H1 (cell line): ENCODE results near the gene USP38. TPM values are rescaled to one million over a fixed set of nuclear protein-coding genes. Genes with fewer than 3 reads are reported as not detected.

ENCODE experiments used
- CTCF ChIA-PET: fragments of 300-600 bp; sonication (Branson Sonifier 250); formaldehyde crosslinking; loops from one replicate; lab custom pipeline; 2021; ENCODE audit not compliant: partially characterized antibody; lab: Charles Lee
- POLR2A ChIA-PET: fragments of 300-600 bp; sonication (Branson Sonifier 250); formaldehyde crosslinking; loops from one replicate; lab custom pipeline; 2021; ENCODE audit warnings: inconsistent platforms; ENCODE audit not compliant: partially characterized antibody; lab: Charles Lee
- DNase-seq, 2 experiments: peaks; one replicate each; pipeline versions ENCODE4 v3.0.0 to v3.0.0-alpha.2; 2010 to 2022; ENCODE audit warnings: low spot score in 2 of 2, low read depth in 1 of 2, mixed read lengths in 1 of 2
- FAIRE-seq: peaks from 2 replicates; lab custom pipeline; 2011; peaks lifted over from hg19 to GRCh38; lab: Jason Lieb, UNC
- H2AFZ ChIP-seq: 2 replicates; pipeline ENCODE4 v1.8.1; 2012; ENCODE audit warnings: low read length, inconsistent platforms
- H2AK5ac ChIP-seq: 2 replicates; pipeline ENCODE4 v1.6.1; 2013; ENCODE audit warnings: low read depth, low read length
- H2BK120ac ChIP-seq: replicated peaks from 2 replicates; pipeline ENCODE3; 2013; ENCODE audit warnings: low read depth, low read length, inconsistent platforms
- H2BK12ac ChIP-seq: 2 replicates; pipeline ENCODE4 v1.6.1; 2013; ENCODE audit warnings: low read depth, low read length
- H2BK15ac ChIP-seq: 2 replicates; pipeline ENCODE4 v1.6.1; 2013; ENCODE audit warnings: low read length
- H2BK20ac ChIP-seq: 2 replicates; pipeline ENCODE4 v1.6.1; 2013; ENCODE audit warnings: low read length
- H2BK5ac ChIP-seq: 2 replicates; pipeline ENCODE4 v1.6.1; 2013; ENCODE audit warnings: low read depth, low read length
- H3K14ac ChIP-seq: 2 replicates; pipeline ENCODE4 v1.6.1; 2013; ENCODE audit warnings: inconsistent platforms; ENCODE audit not compliant: insufficient read length
- H3K18ac ChIP-seq: 2 replicates; pipeline ENCODE4 v1.6.1; 2013; ENCODE audit warnings: low read length; ENCODE audit errors: extremely low read depth
- H3K23ac ChIP-seq: 2 replicates; pipeline ENCODE4 v1.6.1; 2013; ENCODE audit warnings: inconsistent platforms; ENCODE audit not compliant: insufficient read length
- H3K23me2 ChIP-seq: 2 replicates; pipeline ENCODE4 v1.6.1; 2013; ENCODE audit warnings: low read depth, low read length
- H3K27ac ChIP-seq: 2 replicates; pipeline ENCODE4 v1.6.1; 2011; ENCODE audit warnings: low read depth, low read length, inconsistent platforms
- H3K27me3 ChIP-seq, 4 experiments: replicated peaks in 1 of 4; 1 replicate in 1 of 4; 2 replicates in 3 of 4; pipeline versions ENCODE4 v1.6.1 to v1.8.1; 2011 to 2013; ENCODE audit warnings: low read length in 3 of 4, mild to moderate bottlenecking in 3 of 4, inconsistent platforms in 2 of 4, mixed read lengths in 2 of 4, moderate library complexity in 1 of 4; ENCODE audit not compliant: control insufficient read depth in 3 of 4, insufficient read depth in 3 of 4; ENCODE audit errors: extremely low read depth in 1 of 4
- H3K36me3 ChIP-seq, 4 experiments: 2 replicates each; pipeline versions ENCODE4 v1.6.1 to v1.8.1; 2011 to 2013; ENCODE audit warnings: mild to moderate bottlenecking in 4 of 4, low read length in 3 of 4, moderate library complexity in 2 of 4, control low read depth in 1 of 4, inconsistent platforms in 1 of 4; ENCODE audit not compliant: insufficient read depth in 4 of 4, control insufficient read depth in 2 of 4
- H3K4ac ChIP-seq: replicated peaks from 2 replicates; pipeline ENCODE3; 2013; ENCODE audit warnings: low read length, low read depth, mixed read lengths, inconsistent platforms; ENCODE audit not compliant: insufficient read length
- H3K4me1 ChIP-seq, 4 experiments: replicated peaks in 1 of 4; 1 replicate in 1 of 4; 2 replicates in 3 of 4; pipeline versions ENCODE4 v1.6.1 to v1.8.1; 2011 to 2013; ENCODE audit warnings: low read length in 3 of 4, inconsistent platforms in 2 of 4, mixed read lengths in 1 of 4; ENCODE audit not compliant: insufficient read depth in 4 of 4, control insufficient read depth in 3 of 4
- H3K4me2 ChIP-seq, 2 experiments: 2 replicates each; pipeline versions ENCODE4 v1.6.1 to v1.8.1; 2011 to 2013; ENCODE audit warnings: low read depth in 2 of 2, low read length in 2 of 2, control low read depth in 1 of 2, inconsistent platforms in 1 of 2, mild to moderate bottlenecking in 1 of 2; ENCODE audit not compliant: insufficient read depth in 1 of 2
- H3K4me3 ChIP-seq, 4 experiments: fragments of 200-600, 300-600 bp in 1 of 4; sonication (generic), shearing (Covaris generic), sonication (Bioruptor Twin) in 1 of 4; 2 replicates each; pipeline versions ENCODE4 v1.5.1 to v1.8.1; 2011 to 2016; ENCODE audit warnings: low read length in 4 of 4, low read depth in 3 of 4, control low read depth in 2 of 4, inconsistent platforms in 2 of 4, mild to moderate bottlenecking in 2 of 4, mixed read lengths in 1 of 4, moderate library complexity in 1 of 4; ENCODE audit not compliant: insufficient read depth in 2 of 4; ENCODE audit errors: extremely low read depth in 1 of 4
- H3K56ac ChIP-seq: replicated peaks from 2 replicates; pipeline ENCODE3; 2013; ENCODE audit warnings: low read depth, mild to moderate bottlenecking, mixed read lengths, low read length, inconsistent platforms; ENCODE audit not compliant: insufficient read length
- H3K79me1 ChIP-seq: 2 replicates; pipeline ENCODE4 v1.6.1; 2013; ENCODE audit warnings: low read depth, low read length, control low read depth
- H3K79me2 ChIP-seq, 2 experiments: 2 replicates each; pipeline versions ENCODE4 v1.6.1 to v1.8.1; 2012 to 2013; ENCODE audit warnings: low read length in 2 of 2, mild to moderate bottlenecking in 2 of 2, inconsistent platforms in 1 of 2; ENCODE audit not compliant: insufficient read depth in 2 of 2, control insufficient read depth in 1 of 2
- H3K9ac ChIP-seq, 4 experiments: replicated peaks in 1 of 4; 1 replicate in 1 of 4; 2 replicates in 3 of 4; pipeline versions ENCODE4 v1.6.1 to v1.8.1; 2011 to 2013; ENCODE audit warnings: low read depth in 3 of 4, low read length in 3 of 4, control low read depth in 2 of 4, mild to moderate bottlenecking in 2 of 4, moderate library complexity in 2 of 4, inconsistent platforms in 1 of 4; ENCODE audit errors: extremely low read depth in 1 of 4
- H3K9me3 ChIP-seq, 2 experiments: 2 replicates each; pipeline versions ENCODE4 v1.6.1 to v1.8.1; 2012 to 2013; ENCODE audit warnings: mild to moderate bottlenecking in 2 of 2, moderate library complexity in 2 of 2, control low read depth in 1 of 2, inconsistent platforms in 1 of 2, low read depth in 1 of 2, low read length in 1 of 2, mixed read lengths in 1 of 2; ENCODE audit not compliant: insufficient read depth in 2 of 2
- H4K20me1 ChIP-seq, 2 experiments: replicated peaks in 1 of 2; 2 replicates each; pipeline versions ENCODE3 to v1.8.1; 2011 to 2013; ENCODE audit warnings: inconsistent platforms in 2 of 2, low read length in 2 of 2, mild to moderate bottlenecking in 1 of 2; ENCODE audit not compliant: insufficient read depth in 2 of 2, control insufficient read depth in 1 of 2
- H4K5ac ChIP-seq: 2 replicates; pipeline ENCODE4 v1.6.1; 2013; ENCODE audit warnings: low read length, low read depth, mixed read lengths, inconsistent platforms; ENCODE audit not compliant: insufficient read length
- H4K8ac ChIP-seq: 2 replicates; pipeline ENCODE4 v1.8.0; 2013; ENCODE audit warnings: mild to moderate bottlenecking, moderate library complexity, low read length, inconsistent platforms; ENCODE audit not compliant: insufficient read depth; ENCODE audit errors: extremely low read depth
- H4K91ac ChIP-seq: replicated peaks from 2 replicates; pipeline ENCODE3; 2013; ENCODE audit warnings: low read length, mixed read lengths, inconsistent platforms; ENCODE audit not compliant: insufficient read length
- NRF1 ChIP-seq: IDR thresholded peaks from 2 replicates; pipeline ENCODE4 v1.6.1; 2011; ENCODE audit warnings: mild to moderate bottlenecking, low read depth, low read length, improper control_type of control experiment
- ZNF274 ChIP-seq: IDR thresholded peaks from 2 replicates; pipeline ENCODE4 v1.7.0; 2012; ENCODE audit warnings: low read length, borderline replicate concordance; ENCODE audit errors: extremely low read depth
- WGBS, 2 experiments: shearing (Covaris generic) in 1 of 2; methylation state at CpG; one replicate each; pipeline versions ENCODE4 v1.1.6 to v1.1.7; 2013 to 2015; ENCODE audit warnings: low lambda C conversion rate in 2 of 2, mixed read lengths in 2 of 2, inconsistent platforms in 1 of 2, low coverage in 1 of 2, missing lambda C conversion rate in 1 of 2; ENCODE audit not compliant: insufficient replicate concordance in 2 of 2, insufficient coverage in 1 of 2, insufficient read length in 1 of 2; ENCODE audit errors: extremely low coverage in 1 of 2, missing lambda C conversion rate in 1 of 2; 5-methylcytosine and 5-hydroxymethylcytosine counted together
- polyA plus RNA-seq, 7 experiments: library from polyadenylated mRNA; depleted of rRNA in 3 of 7; stranded (reverse) in 5 of 7; unstranded in 2 of 7; fragments of >200 nt in 5 of 7; fragments of 200-250 nt in 2 of 7; gene quantifications; 1 replicate in 5 of 7; 2 replicates in 1 of 7; 4 replicates in 1 of 7; pipeline versions ENCODE4 v1.2.1 to v1.2.3, GENCODE V29; 2011 to 2013; ENCODE audit warnings: missing spikeins in 2 of 7, mixed read lengths in 2 of 7
- total RNA-seq: library from RNA; stranded (reverse); fragmentation: NEBNext Ultra II Directional; extraction: Animal tissue kit (Norgen Biotek cat#: 25700); gene quantifications from 2 replicates; pipeline ENCODE4 v1.2.1, GENCODE V29; 2021

USP38 gene
- total and polyA plus RNA-seq, 2 of the 8 experiments (the other 6 are each of a cell fraction or from before 2014, with no cell fraction given), result 3.2 to 10.5 TPM

DNA sequence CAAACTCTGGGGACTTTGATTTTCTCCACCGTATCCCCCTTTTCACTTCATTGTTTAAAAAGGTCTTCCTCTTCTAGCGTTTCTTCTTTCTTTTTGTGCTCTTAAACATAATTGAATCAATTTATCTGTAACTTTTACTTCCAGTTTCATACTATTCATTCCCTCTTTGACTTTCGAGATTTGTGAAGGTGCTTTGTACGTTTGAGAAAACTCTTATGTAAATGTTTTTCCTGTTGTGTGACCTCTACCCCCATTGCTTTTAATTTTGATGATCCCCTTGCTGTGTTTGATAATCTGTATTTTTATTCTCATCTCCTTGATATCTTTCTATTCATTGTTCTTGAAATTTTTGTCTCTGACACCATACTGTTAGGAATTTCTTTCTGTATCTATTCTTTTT lies 4.8 kb downstream of the USP38 start:
- no peak overlapping the region for H2BK5ac ChIP-seq
- no peak overlapping the region for H3K14ac ChIP-seq
- H3K79me1 ChIP-seq, result 0 out of 2 replicates have a peak, but pooled peaks cover 6% of the 10 kb centered on the region
- H3K4me1 ChIP-seq, result no peaks in the 10 kb centered on the region; a peak in 1 of 7 replicates
- no peak overlapping the region for H3K4me3 ChIP-seq
- H4K5ac ChIP-seq, result no peak overlapping the region
- DNase-seq (no peak), FAIRE-seq (no peak)
- peaks cover 2 to 32% (median 3%) of the 10 kb centered on the region in 4 experiments; a peak in 5 of 8 replicates for H3K36me3 ChIP-seq
- H4K91ac ChIP-seq, result no peak overlapping the region
- H3K9ac ChIP-seq, result no peak overlapping the region
- no peak overlapping the region for H3K23ac ChIP-seq
- no peaks in the 10 kb centered on the region for H3K27me3 ChIP-seq
- no peak overlapping the region for H3K4me2 ChIP-seq
- H3K23me2 ChIP-seq, result peaks cover 10% of the 10 kb centered on the region
- TF ChIP-seq ZNF274, result no peak
- no peak for TF ChIP-seq NRF1
- H2BK12ac ChIP-seq, result no peak overlapping the region
- no peaks in the 10 kb centered on the region for H3K9me3 ChIP-seq
- peaks cover 6 to 66% of the 10 kb centered on the region in 2 experiments; a peak in 2 of 4 replicates for H3K79me2 ChIP-seq
- H2BK120ac ChIP-seq, result no peak overlapping the region
- no peak overlapping the region for H4K8ac ChIP-seq
- CTCF ChIA-PET, result no interaction called here
- H2BK20ac ChIP-seq, result no peak overlapping the region
- 78% methylated on average over 4 of the region's 4 CpGs; no CpG with 5 or more reads in 1 of the 2 experiments for WGBS, 2 experiments
- H2AFZ ChIP-seq, result no peak overlapping the region
- H3K4ac ChIP-seq, result no peak overlapping the region
- no peak overlapping the region for H3K56ac ChIP-seq
- H3K18ac ChIP-seq, result no peak overlapping the region
- no peak overlapping the region for H2BK15ac ChIP-seq
- no peak overlapping the region for H3K27ac ChIP-seq
- H2AK5ac ChIP-seq, result no peak overlapping the region
- H4K20me1 ChIP-seq, result peaks cover 6 to 12% of the 10 kb centered on the region in 2 experiments
- POLR2A ChIA-PET, result no interaction called here
